ENCODE measurements around the gene TAL1.
A peak's percentile ranks its signal among the peaks of the same experiment; 100 is the strongest.
"Not testable (repeated sequence)": the region's sequence is repeated elsewhere in the genome, so short reads cannot be mapped to it uniquely, and the experiment has no call there.

TAL1 gene

DNA sequence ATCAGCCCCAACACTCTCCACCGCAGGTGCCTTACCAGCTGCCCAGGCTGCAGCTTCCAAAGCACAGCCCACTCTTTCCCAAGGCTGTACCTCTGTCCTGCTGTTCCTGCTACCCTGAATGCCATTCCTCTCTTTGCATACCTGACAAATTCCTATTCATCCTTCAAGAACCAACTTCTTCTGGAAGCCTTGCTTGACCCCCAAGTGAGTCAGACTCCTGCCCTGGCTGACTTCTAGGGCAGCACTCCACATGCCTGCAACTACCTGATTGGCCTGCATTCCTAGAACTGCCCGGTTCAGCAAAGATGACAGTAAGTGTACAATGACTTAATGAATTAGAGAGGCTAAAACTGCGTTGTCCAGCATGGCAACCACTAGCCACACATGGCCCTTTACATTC, 21.4 kb downstream of the TAL1 start:
- DNase-seq, result no peak

GRCh38 chr1:47209725-47210325, 22.2 kb downstream of the TAL1 start:
- no peak for DNase-seq

DNA sequence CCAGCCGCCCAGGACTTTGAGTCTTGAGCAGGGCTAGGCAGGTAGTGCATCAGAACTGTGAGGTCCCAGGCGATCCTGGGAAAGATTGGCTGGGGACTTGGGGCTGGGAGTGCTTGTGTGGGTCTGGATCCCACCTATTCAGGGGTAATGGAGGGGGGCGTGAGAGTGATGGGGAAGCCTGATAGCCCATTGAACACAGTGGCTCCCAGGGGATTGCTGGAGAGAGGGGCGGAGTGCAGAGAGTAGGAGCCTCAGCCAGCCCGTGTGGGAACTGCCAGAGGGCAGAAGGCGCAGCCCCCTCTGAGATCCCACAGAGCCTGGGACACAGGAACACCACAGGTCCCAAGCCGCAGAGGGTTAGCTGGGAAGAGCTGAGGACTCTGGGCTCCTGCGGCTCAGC, 22.9 kb downstream of the TAL1 start:
- no peak for DNase-seq

DNA sequence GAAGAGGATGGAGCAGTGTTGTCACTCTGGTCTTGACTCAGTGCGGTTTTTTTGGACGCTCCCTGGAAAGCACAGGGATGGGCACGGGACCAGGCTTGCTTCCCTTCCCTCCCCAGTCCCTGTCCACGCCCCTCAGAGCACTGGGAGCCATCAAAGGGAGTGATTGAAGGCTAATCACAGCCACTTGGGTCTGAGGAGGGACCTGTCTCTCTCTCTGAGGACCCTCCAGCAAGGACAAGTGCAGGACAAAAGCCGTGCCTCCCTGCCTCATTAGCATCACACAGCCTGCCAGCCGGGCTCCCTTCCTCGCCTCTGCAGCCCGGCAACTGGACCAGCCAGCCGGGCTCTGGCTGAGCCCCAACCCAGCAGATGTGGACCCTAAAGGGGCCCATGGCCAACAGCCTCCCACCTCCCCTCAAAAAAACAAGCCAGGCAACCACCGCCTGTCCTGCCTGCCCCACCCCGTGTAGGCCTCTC, 23.6 kb downstream of the TAL1 start:
- DNase-seq, result no peak

DNA sequence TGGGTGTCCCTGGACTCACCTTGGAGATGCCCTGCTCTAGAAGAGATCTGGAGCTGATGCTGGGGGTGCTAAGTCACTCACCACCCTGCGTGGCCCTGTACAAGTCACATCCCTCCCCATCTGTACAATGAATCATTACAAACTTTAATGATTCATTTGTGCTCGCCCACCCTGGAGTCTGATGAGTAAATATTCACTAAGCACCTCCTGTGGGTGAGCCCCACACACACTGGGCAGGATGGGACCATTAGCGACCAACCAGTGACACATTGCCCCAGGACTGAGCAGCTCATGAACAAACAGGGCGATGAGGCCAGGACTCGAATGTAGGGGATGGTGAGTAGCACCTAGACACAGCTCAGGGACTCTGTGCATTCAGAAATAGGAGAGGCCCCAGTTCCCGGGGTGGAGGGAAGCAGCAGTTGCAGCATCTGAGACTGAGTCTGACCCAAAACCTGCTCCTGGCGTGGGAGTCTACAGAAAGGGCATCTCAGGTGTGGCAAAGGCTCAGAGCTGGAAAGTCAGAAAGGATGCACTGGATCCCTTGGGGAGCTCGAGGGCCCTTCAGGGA, 24.1 kb downstream of the TAL1 start:
- no peak for DNase-seq

- no peak for DNase-seq
These were observed 26.1 kb downstream of the TAL1 start for GRCh38 chr1:47205918-47206317.

- not testable (repeated sequence) for DNase-seq
These were observed 28.5 kb downstream of the TAL1 start for GRCh38 chr1:47203504-47203903.

DNA sequence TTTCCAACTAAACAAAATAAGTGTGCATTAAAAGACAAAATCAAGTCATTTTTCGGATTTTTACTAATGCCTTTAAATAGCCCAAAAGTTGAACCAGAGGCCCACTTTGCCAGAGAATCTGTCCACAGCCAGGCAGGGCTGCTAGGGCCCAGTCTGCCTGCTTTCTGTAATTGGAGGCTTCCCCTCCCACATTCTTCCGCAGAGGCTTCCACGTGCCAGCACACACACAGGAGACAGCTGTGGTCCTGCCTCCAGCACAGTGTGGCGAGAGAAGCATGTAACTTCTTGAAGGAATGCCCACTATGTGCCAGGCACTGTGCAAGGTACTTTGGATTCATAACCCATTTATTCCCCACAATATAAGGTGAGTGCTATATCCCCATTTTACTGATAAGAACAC, 30.8 kb downstream of the TAL1 start:
- no peak for DNase-seq

GRCh38 chr1:47198214-47198613, 33.8 kb downstream of the TAL1 start:
- no peak for DNase-seq

DNA sequence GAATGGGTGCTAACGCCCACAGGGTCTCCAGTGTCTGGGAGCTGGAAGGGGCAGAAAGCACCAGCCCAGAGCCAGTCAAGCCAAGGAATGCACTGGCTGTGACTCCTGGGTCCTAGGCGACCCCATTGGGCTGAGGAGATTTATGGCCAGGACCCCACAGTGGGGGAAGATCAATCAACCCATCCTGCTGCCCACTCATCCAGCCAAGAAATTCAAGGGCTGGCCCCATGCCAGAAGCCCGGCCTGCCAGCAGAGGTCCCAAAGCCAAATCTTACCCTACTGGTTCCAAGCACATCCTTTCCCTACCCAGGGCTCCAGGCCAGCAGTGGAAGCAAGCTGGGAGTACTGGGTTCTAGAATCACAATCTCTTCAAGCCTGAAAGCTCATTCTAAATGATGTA, 35.4 kb downstream of the TAL1 start:
- DNase-seq, result no peak

DNA sequence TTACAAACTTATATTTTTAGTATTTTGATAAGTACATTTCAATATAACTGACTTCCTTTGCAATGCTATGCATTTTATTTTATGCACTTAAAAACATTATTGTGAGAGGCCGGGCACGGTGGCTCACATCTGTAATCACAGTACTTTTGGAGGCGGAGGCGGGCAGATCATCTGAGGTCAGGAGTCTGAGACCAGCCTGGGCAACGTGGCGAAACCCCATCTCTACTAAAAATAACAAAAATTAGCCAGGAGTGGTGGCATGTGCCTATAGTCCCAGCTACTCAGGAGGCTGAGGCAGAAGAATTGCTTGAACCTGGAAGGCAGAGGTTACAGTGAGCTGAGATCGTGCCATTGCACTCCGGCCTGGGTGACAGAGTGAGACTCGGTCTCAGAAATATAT, 36.0 kb downstream of the TAL1 start:
- DNase-seq, result not testable (repeated sequence)

DNA sequence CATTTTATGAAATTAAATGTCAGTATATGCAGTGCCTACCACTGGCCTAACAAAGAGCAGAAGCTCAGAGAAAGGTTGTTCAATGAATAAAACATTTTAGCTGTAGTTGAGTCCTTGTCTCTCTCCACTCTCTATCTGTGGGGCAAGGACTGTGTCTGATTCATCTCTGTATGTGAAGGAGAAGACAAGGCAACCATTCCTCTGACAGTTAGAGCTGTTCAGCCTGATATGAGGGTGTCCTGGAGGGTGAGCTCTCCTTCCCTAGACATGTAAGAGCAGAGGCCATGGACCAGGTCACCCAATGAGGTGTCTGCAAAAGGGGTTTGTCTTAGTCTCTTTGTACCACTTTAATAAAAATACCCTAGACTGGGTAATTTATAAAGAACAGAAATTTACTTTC, 37.7 kb downstream of the TAL1 start:
- DNase-seq, result no peak

DNA sequence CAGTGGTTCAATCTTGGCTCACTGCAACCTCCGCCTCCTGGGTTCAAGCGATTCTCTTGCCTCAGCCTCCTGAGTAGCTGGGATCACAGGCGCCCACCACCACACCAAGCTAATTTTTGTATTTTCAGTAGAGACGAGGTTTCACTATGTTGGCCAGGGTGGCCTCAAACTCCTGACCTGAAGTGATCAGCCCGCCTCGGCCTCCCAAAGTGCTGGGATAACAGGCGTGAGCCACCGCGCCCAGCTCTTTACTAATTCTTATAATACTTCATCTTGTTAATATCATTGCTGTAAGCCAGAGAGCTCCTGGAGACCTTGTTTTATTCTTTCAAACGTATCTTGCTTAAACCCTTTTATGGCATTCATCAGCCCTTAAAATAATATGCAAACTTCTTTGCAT, 38.5 kb downstream of the TAL1 start:
- DNase-seq, result not testable (repeated sequence)

- peak; percentile 29 for DNase-seq
These were observed 39.3 kb downstream of the TAL1 start for GRCh38 chr1:47192458-47193384.

GRCh38 chr1:47191940-47192457, 40.0 kb downstream of the TAL1 start:
- DNase-seq, result no peak

GRCh38 chr1:47190857-47191256, 41.2 kb downstream of the TAL1 start:
- DNase-seq, result no peak

DNA sequence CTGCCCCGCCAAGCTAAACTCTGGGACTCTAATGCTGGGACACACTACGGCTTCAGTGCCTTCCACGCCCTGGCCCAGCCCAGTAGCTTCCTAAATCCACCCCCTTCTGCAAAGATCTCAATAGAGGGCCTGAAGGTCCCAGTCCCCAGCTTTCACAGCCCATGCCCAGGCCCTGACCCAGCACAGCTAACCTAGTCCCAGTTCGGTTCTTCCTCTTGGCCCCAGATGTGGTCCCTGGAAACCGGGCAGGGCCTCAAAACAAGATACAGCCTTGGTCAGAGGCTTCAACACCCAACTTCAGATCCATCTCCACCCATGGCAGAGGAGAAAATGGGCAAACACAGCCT, 41.5 kb downstream of the TAL1 start:
- DNase-seq, result no peak

DNA sequence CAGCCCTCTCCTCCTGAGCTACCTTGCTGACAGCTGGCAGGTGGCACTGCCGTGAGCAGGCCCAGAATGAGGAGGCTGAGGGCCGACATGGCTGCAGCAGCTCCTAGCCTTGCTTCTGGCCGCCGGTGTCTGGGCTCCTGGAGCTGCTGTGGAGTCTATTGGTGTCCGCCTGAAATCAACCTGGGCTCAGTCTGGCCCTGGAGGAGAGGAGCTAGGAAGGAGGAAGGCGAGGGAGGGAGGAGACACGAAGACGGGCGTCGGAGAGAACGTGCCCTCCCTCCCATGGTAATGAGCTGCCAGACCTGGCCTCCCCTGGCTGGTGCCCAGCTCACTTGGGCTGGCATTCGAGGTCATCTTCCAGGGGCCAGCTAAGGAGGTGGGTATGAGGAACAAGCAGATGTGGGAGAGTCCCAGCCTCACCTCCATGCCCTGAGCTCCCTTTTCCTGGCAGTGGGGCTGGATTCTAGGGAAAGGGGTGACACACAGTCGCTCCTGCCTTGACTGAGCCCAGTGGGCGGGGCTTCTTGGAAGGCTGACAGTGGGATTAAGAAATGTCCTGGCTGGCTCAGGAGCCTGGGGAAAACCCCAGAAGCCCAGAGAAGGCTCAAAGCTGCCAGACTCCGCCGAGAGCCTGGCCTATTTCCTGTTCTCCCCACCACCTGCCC, 42.0 kb downstream of the TAL1 start, which contains the start of gene PDZK1IP1:
Gene PDZK1IP1, minus strand, starts transcription at position 193 of the 665 bp plus-strand sequence. Its CDS starts 104 bp downstream, at position 89.
- DNase-seq, result no peak

- DNase-seq, result no peak
These were observed 42.9 kb downstream of the TAL1 start for GRCh38 chr1:47188791-47189785.

DNA sequence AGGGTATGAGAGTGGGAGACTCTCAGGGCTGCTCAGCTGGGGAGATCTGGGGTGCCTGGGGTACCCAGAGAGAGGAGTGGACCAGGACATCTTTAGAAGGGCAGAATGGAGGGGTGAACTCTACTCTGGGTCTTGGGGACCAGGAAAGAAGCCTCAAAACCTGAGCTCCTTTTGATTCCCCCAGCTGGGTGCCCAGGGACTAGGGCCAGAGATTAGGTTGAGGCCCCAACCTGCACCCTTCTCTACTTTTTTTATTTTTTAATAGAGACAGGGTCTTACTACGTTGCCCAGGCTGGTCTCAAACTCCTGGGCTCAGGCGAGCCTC, 44.1 kb downstream of the TAL1 start:
- no peak for DNase-seq

DNA sequence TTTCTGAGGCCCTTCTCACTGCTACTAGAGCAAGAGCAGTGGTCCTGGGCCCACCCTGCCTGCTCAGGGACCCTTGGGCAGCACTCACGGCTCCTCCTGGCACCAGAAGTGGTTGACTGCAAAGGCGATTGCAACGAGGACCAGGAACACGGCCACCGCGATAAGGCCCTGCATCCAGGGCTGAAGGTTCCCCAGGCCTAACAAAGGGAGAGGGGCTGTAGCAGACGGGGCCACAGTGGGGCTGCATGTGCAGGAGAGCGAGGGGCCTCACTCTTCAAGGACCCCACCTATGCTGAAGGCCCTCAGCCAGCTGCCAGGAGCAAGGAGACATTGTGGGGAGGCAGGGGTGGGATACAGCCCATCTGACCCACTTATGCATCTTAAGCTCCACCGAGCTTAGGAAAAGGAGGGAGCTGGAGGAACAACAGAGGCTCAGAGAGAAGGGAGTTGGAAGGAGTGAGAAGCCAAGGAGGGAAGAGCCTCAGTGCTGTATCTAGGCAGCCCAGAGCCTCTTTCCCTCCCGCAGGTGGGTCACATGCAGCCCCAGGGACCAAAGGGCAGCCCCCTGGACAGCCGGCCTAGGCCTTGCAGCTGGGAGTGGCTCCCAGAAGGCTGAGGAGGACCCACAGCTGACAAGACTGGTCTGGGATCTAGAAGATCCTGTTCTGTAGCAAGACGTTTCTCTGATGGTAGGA, 44.6 kb downstream of the TAL1 start:
- DNase-seq, result no peak

Measured in NCI-H1694 treated with DMSO at 0.1 percent for 48 hours (cell line).